Skeletal muscle satellite cell (primary cell): ENCODE results near the gene F10.

ENCODE experiments used
- H3K27me3 ChIP-seq: 2 replicates; pipeline ENCODE4 v1.7.0; 2013; ENCODE audit warnings: low read length; ENCODE audit not compliant: control insufficient read depth, insufficient read depth
- H3K36me3 ChIP-seq: 2 replicates; pipeline ENCODE4 v1.7.0; 2013; ENCODE audit warnings: mild to moderate bottlenecking, control low read depth, low read length; ENCODE audit not compliant: insufficient read depth
- H3K4me1 ChIP-seq: 2 replicates; pipeline ENCODE4 v1.7.0; 2013; ENCODE audit warnings: low read length; ENCODE audit not compliant: control insufficient read depth, insufficient read depth
- H3K4me2 ChIP-seq: 2 replicates; pipeline ENCODE4 v1.7.0; 2013; ENCODE audit warnings: mild to moderate bottlenecking, low read length
- H3K4me3 ChIP-seq: 2 replicates; pipeline ENCODE4 v1.7.0; 2013; ENCODE audit warnings: low read length
- H3K9ac ChIP-seq: 2 replicates; pipeline ENCODE4 v1.7.0; 2013; ENCODE audit warnings: mild to moderate bottlenecking, low read depth, low read length, moderate library complexity
- H3K9me3 ChIP-seq: replicated peaks from 2 replicates; pipeline ENCODE4 v1.7.0; 2013; ENCODE audit warnings: mild to moderate bottlenecking, control low read depth, low read length

F10 gene

DNA sequence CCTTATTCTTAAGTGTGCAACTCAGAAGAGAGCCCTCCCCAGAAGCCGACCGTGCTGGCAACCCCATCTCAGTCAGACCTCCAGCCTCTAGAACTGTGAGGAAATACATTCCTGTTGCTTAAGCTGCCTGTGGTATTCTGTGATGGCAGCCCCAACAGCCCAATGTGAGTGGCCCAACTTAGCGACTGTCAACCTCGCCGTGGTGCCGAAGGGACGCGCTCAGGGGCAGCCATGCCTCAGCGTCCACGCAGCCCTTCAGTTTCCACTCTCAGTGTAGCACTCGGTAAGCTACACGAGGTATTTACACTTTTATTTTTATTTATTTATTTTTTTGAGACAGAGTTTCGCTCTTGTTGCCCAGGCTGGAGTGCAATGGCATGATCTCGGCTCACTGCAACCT, 54.2 kb downstream of the F10 start:
- Histone ChIP-seq H3K36me3 (peaks cover 81% of the 10 kb centered on the region), H3K9me3 (no peaks in the 10 kb centered on the region), H3K4me3 (no peak overlapping the region), H3K4me1 (peaks cover 22% of the 10 kb centered on the region), H3K27me3 (no peaks in the 10 kb centered on the region), H3K9ac (no peak overlapping the region), H3K4me2 (no peak overlapping the region)

- peaks cover 22% of the 10 kb centered on the region for H3K4me1 ChIP-seq
- no peaks in the 10 kb centered on the region for H3K27me3 ChIP-seq
- H3K36me3 ChIP-seq, result peaks cover 78% of the 10 kb centered on the region
- H3K9me3 ChIP-seq, result no peaks in the 10 kb centered on the region
- peak overlapping the region; percentile 12 for H3K4me3 ChIP-seq
- H3K9ac ChIP-seq, result peak overlapping the region; percentile 70
- peak overlapping the region; percentile 57 for H3K4me2 ChIP-seq
Measured at GRCh38 chr13:113178070-113178895, 55.7 kb downstream of the F10 start.

GRCh38 chr13:113178896-113179167, 56.2 kb downstream of the F10 start:
- peak overlapping the region; percentile 41 for H3K9ac ChIP-seq
- H3K4me1 ChIP-seq, result peaks cover 26% of the 10 kb centered on the region

GRCh38 chr13:113179374-113180230, 57.0 kb downstream of the F10 start:
- Histone ChIP-seq H3K27me3 (no peaks in the 10 kb centered on the region), H3K4me2 (no peak overlapping the region), H3K9me3 (no peaks in the 10 kb centered on the region), H3K4me1 (peaks cover 33% of the 10 kb centered on the region), H3K36me3 (peaks cover 82% of the 10 kb centered on the region), H3K4me3 (no peak overlapping the region), H3K9ac (peak overlapping the region; percentile 41)

More at GRCh38 chr13:113178896-113179167, 56.2 kb downstream of the F10 start:
- peaks cover 83% of the 10 kb centered on the region for H3K36me3 ChIP-seq
- H3K4me2 ChIP-seq, result peak overlapping the region; percentile 57
- H3K4me3 ChIP-seq, result no peak overlapping the region
- no peaks in the 10 kb centered on the region for H3K27me3 ChIP-seq
- no peaks in the 10 kb centered on the region for H3K9me3 ChIP-seq

GRCh38 chr13:113182046-113182445, 59.4 kb downstream of the F10 start:
- Histone ChIP-seq H3K4me2 (no peak overlapping the region), H3K4me3 (no peak overlapping the region), H3K4me1 (peaks cover 57% of the 10 kb centered on the region), H3K36me3 (peaks cover 68% of the 10 kb centered on the region), H3K9ac (no peak overlapping the region), H3K27me3 (no peaks in the 10 kb centered on the region), H3K9me3 (no peaks in the 10 kb centered on the region)

DNA sequence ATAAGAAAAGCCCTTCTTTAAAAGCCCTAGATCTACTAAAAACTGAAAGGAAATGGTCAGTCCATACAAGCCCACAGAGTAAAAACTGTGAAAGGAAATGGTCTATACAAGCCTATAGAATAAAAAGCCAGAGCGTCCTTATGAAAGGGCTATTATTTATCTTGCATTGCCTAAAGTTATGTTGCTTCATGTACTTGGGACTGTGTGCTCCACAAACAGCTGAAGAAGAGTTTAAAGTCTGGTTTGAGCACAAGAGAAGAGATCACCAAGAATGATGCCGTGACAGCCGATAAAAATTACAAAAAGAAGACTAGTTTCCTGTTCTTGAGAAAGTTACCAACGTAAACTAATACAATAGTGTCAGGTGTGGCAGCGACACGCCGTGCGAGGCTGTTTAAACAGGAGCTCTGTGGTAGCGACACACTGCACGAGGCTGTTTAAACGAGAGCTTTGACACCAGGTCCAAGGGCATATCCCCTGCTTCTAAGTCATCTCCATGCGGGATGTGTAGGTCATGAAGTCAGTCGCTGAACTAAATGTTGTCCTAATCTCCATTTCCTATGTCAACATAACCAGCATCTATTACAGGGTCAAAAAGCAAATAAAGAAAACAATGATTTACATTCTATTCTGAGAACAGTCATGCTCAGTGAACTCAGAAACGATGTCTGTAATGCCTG, 61.0 kb downstream of the F10 start:
- H3K4me2 ChIP-seq, result no peak overlapping the region
- peaks cover 60% of the 10 kb centered on the region for H3K4me1 ChIP-seq
- peaks cover 65% of the 10 kb centered on the region for H3K36me3 ChIP-seq
- no peaks in the 10 kb centered on the region for H3K27me3 ChIP-seq
- H3K9ac ChIP-seq, result no peak overlapping the region
- no peak overlapping the region for H3K4me3 ChIP-seq
- no peaks in the 10 kb centered on the region for H3K9me3 ChIP-seq

DNA sequence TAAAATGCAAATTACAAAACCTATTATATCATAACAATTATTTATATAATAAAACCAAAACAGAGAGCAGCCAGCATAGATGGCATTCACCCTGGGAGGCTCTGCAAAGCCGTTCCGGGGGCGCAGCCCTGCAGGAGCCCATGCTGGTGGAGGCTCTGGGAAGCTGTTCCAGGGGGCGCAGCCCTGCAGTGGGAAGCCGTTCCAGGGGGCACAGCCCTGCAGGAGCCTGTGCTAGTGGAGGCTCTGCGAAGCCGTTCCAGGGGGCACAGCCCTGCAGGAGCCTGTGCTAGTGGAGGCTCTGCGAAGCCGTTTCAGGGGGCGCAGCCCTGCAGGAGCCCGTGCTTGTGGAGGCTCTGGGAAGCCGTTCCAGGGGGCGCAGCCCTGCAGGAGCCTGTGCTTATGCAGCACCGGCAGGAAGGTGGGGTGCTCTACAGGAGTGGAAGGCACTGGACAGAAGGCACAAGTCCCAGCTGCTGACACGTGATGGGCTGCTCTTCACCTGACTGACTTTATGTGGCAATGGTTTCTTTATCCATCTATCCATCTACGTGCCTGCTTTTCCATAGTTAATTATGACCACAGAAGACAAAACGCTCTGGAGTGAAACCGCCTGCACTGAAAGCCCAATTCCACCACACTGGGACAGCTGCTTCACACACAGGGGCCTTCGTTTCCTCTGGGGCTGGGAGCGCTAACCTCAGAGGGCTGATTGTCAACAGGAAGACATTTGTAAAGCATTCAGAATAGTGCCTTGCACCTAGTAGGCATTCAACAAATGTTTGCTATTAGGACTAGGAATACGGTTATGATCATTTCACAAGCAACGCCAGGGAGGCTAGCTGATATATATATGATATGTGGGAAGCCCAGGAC, 62.2 kb downstream of the F10 start:
- Histone ChIP-seq H3K9me3 (no peaks in the 10 kb centered on the region), H3K4me1 (peaks cover 52% of the 10 kb centered on the region), H3K9ac (no peak overlapping the region), H3K27me3 (no peaks in the 10 kb centered on the region), H3K4me3 (no peak overlapping the region), H3K36me3 (peaks cover 59% of the 10 kb centered on the region), H3K4me2 (peak overlapping the region; percentile 4)

GRCh38 chr13:113186061-113186900, 63.7 kb downstream of the F10 start:
- Histone ChIP-seq H3K9ac (peak overlapping the region; percentile 82), H3K4me2 (peak overlapping the region; percentile 82), H3K27me3 (no peaks in the 10 kb centered on the region), H3K4me3 (peak overlapping the region; percentile 64), H3K4me1 (peaks cover 50% of the 10 kb centered on the region), H3K9me3 (no peaks in the 10 kb centered on the region), H3K36me3 (peaks cover 53% of the 10 kb centered on the region)

- peak overlapping the region; percentile 82 for H3K4me2 ChIP-seq
- no peaks in the 10 kb centered on the region for H3K27me3 ChIP-seq
- no peaks in the 10 kb centered on the region for H3K9me3 ChIP-seq
- H3K4me3 ChIP-seq, result peak overlapping the region; percentile 64
- H3K4me1 ChIP-seq, result peaks cover 55% of the 10 kb centered on the region
- peaks cover 48% of the 10 kb centered on the region for H3K36me3 ChIP-seq
- H3K9ac ChIP-seq, result peak overlapping the region; percentile 82
Measured at GRCh38 chr13:113187263-113187669, 64.7 kb downstream of the F10 start.
